22Rv1 (cell line): ENCODE measurements around the gene DROSHA.

Source experiments
- ZFX ChIP-seq: fragments of 450-650 bp; IDR thresholded peaks from 2 replicates; pipeline ENCODE4 v1.6.1; 2017; ENCODE audit warnings: antibody characterized with exemption, borderline replicate concordance
- TF ChIP-seq, protein P1 (sequence below): fragments of 450-650 bp; IDR thresholded peaks from 2 replicates; pipeline ENCODE4 v1.5.1; 2017; ENCODE audit warnings: mild to moderate bottlenecking

DNA sequence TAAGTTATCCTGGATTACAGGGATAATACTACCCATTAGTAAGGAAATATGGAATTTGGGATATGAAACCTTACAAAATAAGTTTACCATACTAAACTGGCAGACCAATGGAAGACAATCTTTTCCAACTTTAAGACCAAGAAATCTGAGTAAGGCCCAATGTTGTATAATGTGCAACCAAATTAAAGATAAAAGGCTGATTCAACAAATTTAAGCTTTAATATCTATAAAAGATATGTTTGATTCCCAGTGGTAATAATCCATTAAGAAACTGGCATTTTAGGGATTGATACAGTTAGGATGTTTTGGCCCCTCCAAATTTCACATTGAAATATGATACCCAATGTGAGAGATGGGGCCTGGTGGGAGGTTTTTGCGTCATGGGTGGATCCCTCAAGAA lies 66.6 kb downstream of the DROSHA start:
- TF ChIP-seq, protein P1, sequence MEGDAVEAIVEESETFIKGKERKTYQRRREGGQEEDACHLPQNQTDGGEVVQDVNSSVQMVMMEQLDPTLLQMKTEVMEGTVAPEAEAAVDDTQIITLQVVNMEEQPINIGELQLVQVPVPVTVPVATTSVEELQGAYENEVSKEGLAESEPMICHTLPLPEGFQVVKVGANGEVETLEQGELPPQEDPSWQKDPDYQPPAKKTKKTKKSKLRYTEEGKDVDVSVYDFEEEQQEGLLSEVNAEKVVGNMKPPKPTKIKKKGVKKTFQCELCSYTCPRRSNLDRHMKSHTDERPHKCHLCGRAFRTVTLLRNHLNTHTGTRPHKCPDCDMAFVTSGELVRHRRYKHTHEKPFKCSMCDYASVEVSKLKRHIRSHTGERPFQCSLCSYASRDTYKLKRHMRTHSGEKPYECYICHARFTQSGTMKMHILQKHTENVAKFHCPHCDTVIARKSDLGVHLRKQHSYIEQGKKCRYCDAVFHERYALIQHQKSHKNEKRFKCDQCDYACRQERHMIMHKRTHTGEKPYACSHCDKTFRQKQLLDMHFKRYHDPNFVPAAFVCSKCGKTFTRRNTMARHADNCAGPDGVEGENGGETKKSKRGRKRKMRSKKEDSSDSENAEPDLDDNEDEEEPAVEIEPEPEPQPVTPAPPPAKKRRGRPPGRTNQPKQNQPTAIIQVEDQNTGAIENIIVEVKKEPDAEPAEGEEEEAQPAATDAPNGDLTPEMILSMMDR: no peak
- TF ChIP-seq ZFX: no peak
